ENCODE data around the gene GIMD1. TPM values are rescaled to one million over a fixed set of nuclear protein-coding genes. Genes with fewer than 3 reads are reported as not detected.

Gene GIMD1
- total RNA-seq, 1 experiment from 2014 or later = not detected

Other genes starting within 250 kb of the GIMD1 start
- 46.8 and 86.1 TPM in 2 replicates for gene TBCK, start 52.6 kb downstream of the GIMD1 start, total RNA-seq (2014; rRNA removed; shearing (Covaris generic); ENCODE audit: low replicate concordance)
- gene AIMP1, start 52.2 kb downstream of the GIMD1 start, total RNA-seq (2014; rRNA removed; shearing (Covaris generic); ENCODE audit: low replicate concordance) = 26.7 and 38.7 TPM in 2 replicates